ENCODE results near the gene MYO1E.
"Not testable (repeated sequence)": the region's sequence is repeated elsewhere in the genome, so short reads cannot be mapped to it uniquely, and the experiment has no call there.

MYO1E gene

DNA sequence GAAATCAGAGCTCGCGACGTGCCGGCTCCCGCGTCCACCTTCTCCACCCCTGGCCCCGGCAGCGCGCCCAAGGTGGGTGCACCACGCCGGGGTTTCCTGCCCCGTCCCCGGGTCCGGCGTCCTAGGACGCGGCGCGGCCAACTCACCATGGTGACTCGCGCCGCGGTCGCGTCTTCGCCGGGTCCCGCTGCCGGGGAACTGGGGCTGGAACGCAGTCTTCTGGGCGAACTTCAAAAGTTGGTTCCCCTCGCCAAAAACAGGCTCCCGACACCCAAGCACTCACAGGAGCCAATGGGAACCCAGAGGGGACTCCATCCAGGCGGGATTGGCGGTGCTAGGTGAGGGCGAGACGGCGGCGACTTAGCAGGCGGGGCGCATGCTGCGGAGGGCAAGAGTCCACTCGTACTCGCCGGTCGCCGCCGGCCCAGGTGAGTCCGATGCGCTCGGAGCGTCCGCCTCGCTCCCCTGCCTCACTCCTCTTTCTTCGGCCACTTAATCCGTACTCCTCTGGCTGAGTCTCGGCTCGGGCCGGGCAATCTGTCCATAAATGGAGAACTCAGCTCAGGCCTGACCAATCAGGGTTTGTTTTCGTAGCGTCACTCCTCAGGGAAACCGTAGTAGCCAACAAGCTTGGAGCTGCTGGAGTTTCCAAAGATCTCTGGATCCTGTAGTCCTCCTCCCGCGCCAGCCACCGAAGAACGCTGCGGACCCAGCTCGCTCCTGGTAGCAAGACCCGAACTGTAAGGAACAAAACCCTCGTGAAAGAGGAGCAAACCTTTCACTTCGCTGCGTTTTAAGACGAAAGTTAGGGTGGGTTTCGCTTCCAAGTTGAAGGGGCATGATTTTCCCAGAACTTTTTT is at the start of gene MYO1E:
MYO1E (minus strand) TSS at position 520 of the 860 bp plus-strand sequence; CDS start at position 149, 371 bp downstream.
- DNase-seq = peak; percentile 89

DNA sequence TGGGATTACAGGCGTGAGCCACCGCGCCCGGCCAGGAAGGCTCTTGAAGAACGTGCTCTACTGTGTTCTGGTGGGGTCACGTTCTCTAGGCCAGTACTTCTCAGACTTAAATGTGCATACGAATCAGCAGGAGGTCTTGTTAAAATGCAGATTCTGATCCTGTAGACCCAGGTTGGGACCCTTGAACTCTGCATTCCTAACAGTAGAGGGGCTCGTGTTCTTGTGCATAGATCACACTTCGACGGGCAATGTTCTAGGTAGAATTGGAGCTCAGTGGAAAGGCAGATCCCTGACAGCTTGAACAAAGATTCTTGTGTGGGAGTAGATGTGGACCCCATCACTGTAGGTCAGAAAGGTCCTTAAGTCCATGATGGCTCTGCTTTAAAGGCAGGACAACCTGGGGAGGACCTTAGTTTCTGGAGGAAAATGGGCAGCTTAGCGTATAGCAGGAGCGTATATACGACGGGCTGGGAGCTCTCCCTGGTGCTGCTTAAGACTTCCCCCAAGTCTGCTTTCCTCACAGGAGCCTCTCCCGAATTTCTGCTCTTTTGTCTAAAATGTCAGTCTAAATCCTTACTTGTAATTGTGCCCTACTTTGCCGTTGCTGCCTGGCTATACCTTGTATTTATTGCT is 48.4 kb upstream of the MYO1E start:
- no peak for DNase-seq

GRCh38 chr15:59420108-59420507 is 47.4 kb upstream of the MYO1E start:
- no peak for DNase-seq

DNA sequence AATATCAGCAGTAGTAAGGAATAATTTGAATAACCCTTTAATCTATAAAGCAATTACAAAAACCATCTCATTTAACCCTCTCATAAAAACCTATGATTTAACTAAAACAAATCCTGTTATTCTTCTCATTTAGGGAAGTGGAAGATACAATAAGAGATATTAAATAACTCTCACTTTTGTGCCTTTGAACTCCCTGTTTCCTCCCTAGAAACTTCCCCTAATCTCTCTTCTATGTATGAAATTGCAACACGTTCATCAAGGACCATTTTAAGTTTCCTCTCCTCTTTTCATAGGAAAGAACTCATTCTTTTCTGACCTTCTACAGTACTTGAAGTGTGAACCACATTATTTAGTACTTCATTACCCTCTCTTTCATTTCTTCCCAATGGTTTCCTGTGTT is 46.5 kb upstream of the MYO1E start:
- DNase-seq = no peak

GRCh38 chr15:59416816-59417215 is 44.1 kb upstream of the MYO1E start:
- DNase-seq = no peak

- DNase-seq = no peak
Measured at GRCh38 chr15:59413577-59413976, 40.9 kb upstream of the MYO1E start.

- no peak for DNase-seq
Measured at GRCh38 chr15:59410391-59410896, 37.8 kb upstream of the MYO1E start.

GRCh38 chr15:59407946-59408345 is 35.3 kb upstream of the MYO1E start:
- DNase-seq = no peak

DNA sequence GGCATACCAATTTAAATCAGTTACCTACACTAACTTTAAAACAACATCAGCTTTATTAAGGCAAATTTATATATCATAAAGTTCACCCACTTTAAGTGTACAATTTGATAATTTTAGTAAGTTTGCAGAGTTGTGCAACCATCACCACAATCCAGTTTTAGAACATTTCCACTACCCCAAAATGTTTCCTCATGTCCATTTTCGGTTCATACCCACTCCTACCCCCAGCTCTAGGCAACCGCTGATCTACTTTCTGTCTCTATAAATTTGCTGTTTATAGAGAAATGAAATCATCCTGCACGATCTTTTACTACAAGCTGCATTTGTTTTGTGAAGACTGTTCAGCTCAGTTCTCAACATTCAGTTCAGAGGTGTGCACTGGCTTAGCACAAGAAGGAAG is 33.8 kb upstream of the MYO1E start:
- no peak for DNase-seq

GRCh38 chr15:59405079-59405478 is 32.4 kb upstream of the MYO1E start:
- no peak for DNase-seq

DNA sequence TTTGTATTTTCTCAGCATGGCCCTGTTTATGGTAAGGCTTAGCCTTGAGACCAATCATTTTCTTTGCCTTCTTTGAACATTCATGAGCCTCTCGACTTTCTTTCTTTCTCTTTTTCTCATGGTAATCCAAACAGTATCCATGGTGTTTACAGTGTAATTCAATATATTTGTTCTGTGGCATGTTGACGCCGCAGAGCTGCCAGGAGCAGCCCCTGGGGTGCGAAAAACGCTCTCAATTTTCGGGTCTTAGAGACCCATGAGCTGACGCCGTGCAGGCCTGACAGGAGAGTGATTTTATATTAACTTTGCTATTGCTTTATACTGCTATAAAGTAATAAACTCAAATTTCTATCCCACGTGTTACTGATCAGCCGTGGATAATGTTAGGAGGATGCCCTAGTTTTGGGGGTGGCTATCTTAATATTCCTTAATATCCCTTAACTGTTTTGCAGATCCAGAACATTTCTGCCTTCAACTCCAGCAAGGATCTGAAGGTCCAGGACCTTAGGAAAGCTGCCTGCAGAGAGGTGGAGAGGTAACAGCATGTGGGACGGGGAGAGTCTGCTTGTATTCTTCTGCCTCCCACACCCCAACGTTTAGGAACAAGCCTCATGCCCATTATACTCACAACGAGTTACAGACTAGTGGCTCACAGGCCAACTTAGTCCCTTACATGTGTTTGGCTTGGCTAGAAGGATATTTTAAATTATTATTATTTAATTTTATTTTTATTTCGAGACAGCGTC is 29.3 kb upstream of the MYO1E start:
- DNase-seq = no peak

DNA sequence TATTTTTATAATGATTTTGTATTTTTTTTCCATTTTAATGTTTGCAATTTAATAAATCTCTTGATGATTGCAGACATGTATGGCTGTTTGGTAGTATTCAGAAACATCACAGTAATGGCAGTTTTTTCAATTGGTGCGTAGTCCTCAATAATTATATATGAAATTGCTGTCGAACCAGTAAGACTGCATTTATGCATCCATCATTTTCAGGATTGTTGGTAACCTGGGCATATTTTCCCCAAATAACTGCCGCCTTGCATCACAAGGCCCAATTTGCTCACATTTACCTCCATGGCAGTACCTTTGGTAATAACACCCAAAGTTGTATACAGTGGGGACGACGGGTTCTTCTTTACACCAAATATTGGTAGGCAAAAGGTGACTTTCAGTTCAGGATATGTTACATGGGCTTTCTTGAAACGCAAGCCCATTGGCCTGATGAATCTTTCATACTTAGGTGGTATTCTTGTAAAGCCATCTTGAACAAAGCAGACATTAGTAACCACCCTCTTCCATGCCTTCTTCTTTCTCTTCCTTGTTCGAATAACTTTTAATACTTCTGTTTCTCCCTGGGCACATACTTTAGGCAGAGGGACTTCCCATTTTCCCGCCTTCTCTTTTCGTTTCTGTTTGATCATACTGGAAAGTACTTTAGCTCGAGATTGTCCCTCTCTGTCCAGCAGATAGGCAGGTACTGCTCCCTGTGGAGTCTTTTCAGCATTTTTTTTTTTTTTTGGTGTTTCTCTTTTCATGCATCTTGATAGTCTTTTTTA is 28.6 kb upstream of the MYO1E start:
- not testable (repeated sequence) for DNase-seq

DNA sequence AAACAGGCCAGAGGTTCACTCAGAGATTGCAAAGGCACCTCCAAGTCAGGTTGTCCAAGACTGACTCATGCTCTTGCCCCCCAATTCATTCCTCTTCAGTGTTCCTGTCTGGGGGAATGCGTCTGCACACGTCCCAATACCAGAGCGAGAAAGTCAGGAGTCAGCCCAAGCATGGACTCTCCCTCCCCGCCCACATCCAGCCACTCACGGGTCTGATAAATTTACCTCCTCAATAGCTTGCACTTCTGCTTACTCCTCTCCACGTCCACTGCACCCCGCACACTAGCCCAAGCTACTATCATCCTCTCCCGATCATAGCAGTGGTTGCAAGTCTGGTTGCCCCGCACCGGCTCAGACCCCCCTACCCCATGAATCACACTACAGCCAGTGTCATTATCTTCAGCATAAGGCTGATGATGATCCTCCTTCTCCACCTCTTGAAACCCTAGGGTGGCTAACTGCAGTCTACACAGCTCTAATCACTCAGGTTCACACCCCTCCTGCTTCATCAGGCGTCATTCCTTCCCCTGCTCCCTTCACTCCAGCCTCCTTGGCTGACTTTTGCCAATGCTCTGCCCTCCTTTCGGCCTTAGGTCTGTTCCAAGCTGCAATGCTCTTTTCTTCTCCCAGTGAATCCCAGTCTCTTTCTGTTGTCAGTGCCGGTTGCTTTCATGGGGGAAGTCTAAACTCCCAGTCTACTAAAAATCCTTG is 27.6 kb upstream of the MYO1E start:
- DNase-seq = no peak

GRCh38 chr15:59399465-59400102 is 26.9 kb upstream of the MYO1E start:
- no peak for DNase-seq

GRCh38 chr15:59398220-59398619 is 25.5 kb upstream of the MYO1E start:
- no peak for DNase-seq

DNA sequence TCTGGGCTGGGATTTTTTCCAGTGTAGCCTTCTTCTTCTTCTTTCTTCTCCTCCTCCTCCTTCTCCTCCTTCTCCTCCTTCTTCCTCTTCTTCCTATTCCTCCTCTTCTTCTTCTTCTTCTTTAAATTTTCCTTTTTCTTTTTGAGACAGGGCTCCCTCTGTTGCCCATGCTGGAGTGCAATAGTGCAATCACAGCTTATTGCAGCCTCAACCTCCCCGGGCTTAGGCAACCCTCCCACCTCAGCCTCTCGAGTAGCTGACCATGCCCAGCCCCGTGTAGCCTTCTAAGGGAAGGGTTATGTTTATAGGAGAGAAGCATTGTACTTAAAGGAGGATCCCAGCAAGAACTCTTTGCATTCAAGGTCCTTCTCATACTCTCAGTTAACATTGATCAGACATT is 24.0 kb upstream of the MYO1E start:
- no peak for DNase-seq

DNA sequence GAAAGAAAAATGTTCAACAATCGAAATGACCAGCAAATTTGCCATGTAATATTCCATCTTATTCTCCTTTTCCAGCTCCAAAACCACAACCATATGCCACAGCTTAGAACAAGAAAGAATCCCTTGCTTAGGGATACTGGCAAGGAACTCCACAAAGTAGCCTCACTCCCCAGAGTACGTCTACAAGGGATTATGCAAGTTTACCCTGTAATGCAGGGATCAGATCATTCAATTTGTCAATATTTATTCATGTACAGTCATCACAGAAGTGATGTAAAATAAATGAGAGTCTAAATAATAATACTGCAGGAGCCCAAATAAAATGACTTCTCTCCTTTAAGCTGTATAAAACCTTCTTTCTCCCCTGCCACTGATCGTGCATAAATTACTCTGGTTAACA is 23.5 kb upstream of the MYO1E start:
- DNase-seq = no peak

DNA sequence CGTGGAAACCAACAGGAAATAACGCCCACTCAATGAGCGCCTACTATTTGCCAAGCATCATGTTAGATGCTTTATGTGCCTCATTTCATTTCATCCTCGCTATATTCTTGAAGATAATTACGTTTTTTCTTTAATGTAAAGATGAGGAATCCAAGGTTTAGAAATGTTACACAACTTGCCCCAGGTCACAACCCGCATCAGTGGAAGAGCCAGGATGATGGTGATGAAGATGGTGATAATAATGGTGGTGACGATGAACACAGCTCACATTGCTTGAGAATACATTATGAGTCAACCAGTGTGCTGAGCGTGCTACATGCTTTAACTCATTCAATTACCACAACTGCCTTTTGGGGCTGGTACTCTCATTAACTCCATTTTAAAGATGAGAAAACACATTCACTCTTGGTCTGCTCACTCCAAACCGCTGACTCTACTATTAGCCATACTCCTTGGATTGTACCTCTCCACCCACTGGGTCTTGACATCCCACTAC is 21.5 kb upstream of the MYO1E start:
- DNase-seq = no peak

- DNase-seq = no peak
Measured at GRCh38 chr15:59392299-59392698, 19.6 kb upstream of the MYO1E start.

- no peak for DNase-seq
Measured at GRCh38 chr15:59388670-59389069, 16.0 kb upstream of the MYO1E start.

GRCh38 chr15:59387196-59387878 is 14.7 kb upstream of the MYO1E start:
- not testable (repeated sequence) for DNase-seq
